ENCODE results near the gene LRRN3. TPM values are rescaled to one million over a fixed set of nuclear protein-coding genes. Genes with fewer than 3 reads are reported as not detected.

LRRN3 gene
- total and polyA plus RNA-seq, 2 of the 8 experiments (the other 6 are each of a cell fraction or from before 2014, with no cell fraction given): 0.20 to 0.32 TPM

DNA sequence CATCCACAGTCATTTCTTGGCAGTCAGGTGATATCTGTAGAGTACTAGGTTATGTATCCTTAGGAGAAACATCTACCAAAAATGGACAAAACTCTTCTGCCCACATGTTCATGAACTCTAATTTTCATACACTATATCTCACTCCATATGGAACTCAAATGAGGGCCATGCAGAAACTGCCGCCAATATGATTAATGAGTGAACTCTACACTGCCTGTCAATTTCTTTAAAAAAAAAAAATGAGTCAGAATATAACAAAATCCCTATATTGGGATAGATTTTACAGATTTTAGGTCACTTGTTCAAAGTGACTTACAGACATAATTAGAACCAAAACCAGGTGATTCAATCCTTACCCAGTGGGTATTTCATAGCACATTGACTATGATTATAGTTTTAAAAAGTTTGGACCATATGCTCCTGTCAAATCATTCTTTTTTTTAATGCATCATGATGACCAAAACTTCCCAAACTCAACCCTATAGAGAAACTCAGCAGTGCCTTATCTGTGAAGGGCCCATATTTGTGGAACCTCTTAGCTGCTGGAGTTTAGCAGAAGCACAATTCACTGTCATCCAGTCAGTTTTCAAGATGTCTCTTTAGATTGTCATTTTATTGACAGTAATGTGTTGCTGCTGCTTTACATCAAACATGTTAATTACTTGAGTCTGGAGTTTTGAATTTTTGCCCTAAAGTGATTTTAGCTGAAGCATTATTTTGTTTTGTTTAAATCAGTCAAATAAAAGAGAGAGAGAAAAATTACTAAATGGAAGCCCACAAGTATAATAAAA lies 11.1 kb downstream of the LRRN3 start:
- no peak overlapping the region for H4K91ac ChIP-seq (replicated peaks; ENCODE audit: insufficient read length, low read length)
- no peak overlapping the region for H2BK120ac ChIP-seq (replicated peaks; ENCODE audit: low read depth, low read length)
- H4K8ac ChIP-seq (ENCODE audit: extremely low read depth, insufficient read depth, low read length): no peak overlapping the region
- H4K5ac ChIP-seq (ENCODE audit: insufficient read length, low read depth, low read length): no peak overlapping the region
- no peaks in the 10 kb centered on the region for H3K27me3 ChIP-seq (replicated peaks in 1 of 4; ENCODE audit: control insufficient read depth in 3 of 4, extremely low read depth in 1 of 4, insufficient read depth in 3 of 4, low read length in 3 of 4)
- TF ChIP-seq HDAC6 (IDR thresholded peaks at IDR 0.05; ENCODE audit: low read depth, low read length) (no peak), SP2 (IDR thresholded peaks at IDR 0.05; ENCODE audit: low read length) (no peak), RAD21 (IDR thresholded peaks at IDR 0.05 in 1 of 2, conservative IDR thresholded peaks at IDR 0.05 in 1 of 2; ENCODE audit: low read depth in 2 of 2, low read length in 2 of 2) (no peak), POLR2A (IDR thresholded peaks at IDR 0.05; ENCODE audit: control extremely low read depth in 1 of 2, low read depth in 2 of 2, low read length in 2 of 2) (no peak), FOSL1 (IDR thresholded peaks at IDR 0.05; ENCODE audit: insufficient read depth, low read depth, low read length) (no peak), POU5F1 (IDR thresholded peaks at IDR 0.05; ENCODE audit: low read depth, low read length) (no peak), SAP30 (IDR thresholded peaks at IDR 0.05; ENCODE audit: insufficient read depth, insufficient replicate concordance, low read length) (no peak)
- no peaks in the 10 kb centered on the region for H4K20me1 ChIP-seq (replicated peaks in 1 of 2; ENCODE audit: control insufficient read depth in 1 of 2, insufficient read depth in 2 of 2, low read length in 2 of 2)
- no peak overlapping the region for H3K56ac ChIP-seq (replicated peaks; ENCODE audit: insufficient read length, low read depth, low read length)
- no peak overlapping the region for H3K4me3 ChIP-seq (ENCODE audit: extremely low read depth in 1 of 4, insufficient read depth in 2 of 4, low read depth in 3 of 4, low read length in 4 of 4)
- H3K4ac ChIP-seq (replicated peaks; ENCODE audit: insufficient read length, low read depth, low read length): no peak overlapping the region
- no peak overlapping the region for H2BK5ac ChIP-seq (ENCODE audit: low read depth, low read length)
- H2BK20ac ChIP-seq (ENCODE audit: low read length): no peak overlapping the region
- H3K36me3 ChIP-seq (ENCODE audit: control insufficient read depth in 2 of 4, insufficient read depth in 4 of 4, low read length in 3 of 4): no peaks in the 10 kb centered on the region
- H3K4me1 ChIP-seq (replicated peaks in 1 of 4; ENCODE audit: control insufficient read depth in 3 of 4, insufficient read depth in 4 of 4, low read length in 3 of 4): peaks cover 0 to 12% (median 5%) of the 10 kb centered on the region in 4 experiments; a peak in 3 of 7 replicates
- POLR2A ChIA-PET (ENCODE audit: partially characterized antibody): no interaction called here
- H3K23me2 ChIP-seq (ENCODE audit: low read depth, low read length): no peaks in the 10 kb centered on the region
- no peak overlapping the region for H3K4me2 ChIP-seq (ENCODE audit: insufficient read depth in 1 of 2, low read depth in 2 of 2, low read length in 2 of 2)
- no peak overlapping the region for H2AFZ ChIP-seq (ENCODE audit: low read length)
- H3K79me1 ChIP-seq (ENCODE audit: low read depth, low read length): no peaks in the 10 kb centered on the region
- no peak overlapping the region for H3K23ac ChIP-seq (ENCODE audit: insufficient read length)
- no peak overlapping the region for H3K27ac ChIP-seq (ENCODE audit: low read depth, low read length)
- H3K79me2 ChIP-seq (ENCODE audit: control insufficient read depth in 1 of 2, insufficient read depth in 2 of 2, low read length in 2 of 2): no peaks in the 10 kb centered on the region
- 94% methylated on average over 1 of the region's 1 CpG; no CpG with 5 or more reads in 1 of the 2 experiments for WGBS, 2 experiments (ENCODE audit: extremely low coverage in 1 of 2, insufficient coverage in 1 of 2, insufficient read length in 1 of 2, insufficient replicate concordance in 2 of 2, low coverage in 1 of 2, low lambda C conversion rate in 2 of 2, missing lambda C conversion rate in 1 of 2)
- H2BK15ac ChIP-seq (ENCODE audit: low read length): no peak overlapping the region
- no peaks in the 10 kb centered on the region for H3K9me3 ChIP-seq (ENCODE audit: insufficient read depth in 2 of 2, low read depth in 1 of 2, low read length in 1 of 2)
- H2BK12ac ChIP-seq (ENCODE audit: low read depth, low read length): no peak overlapping the region
- no peak overlapping the region for H2AK5ac ChIP-seq (ENCODE audit: low read depth, low read length)
- no peak overlapping the region for H3K14ac ChIP-seq (ENCODE audit: insufficient read length)
- H3K18ac ChIP-seq (ENCODE audit: extremely low read depth, low read length): no peak overlapping the region
- FAIRE-seq (no peak), DNase-seq (ENCODE audit: low read depth in 1 of 2, low spot score in 2 of 2) (no peak)
- H3K9ac ChIP-seq (replicated peaks in 1 of 4; ENCODE audit: extremely low read depth in 1 of 4, low read depth in 3 of 4, low read length in 3 of 4): no peak overlapping the region
- CTCF ChIA-PET (ENCODE audit: partially characterized antibody): interaction anchor here (0.7 kb wide), 1 partner anchor 1395 kb away, joined by 4 read pairs; no protein-coding TSS in a partner anchor

All from H1 (cell line).